ENCODE data around the gene TMEM63A. TPM values are rescaled to one million over a fixed set of nuclear protein-coding genes. Genes with fewer than 3 reads are reported as not detected.

TMEM63A gene
- polyA plus RNA-seq, 1 donor (not counting 4 experiments of a cell fraction or from before 2014, with no cell fraction given) = 16.5 TPM

DNA sequence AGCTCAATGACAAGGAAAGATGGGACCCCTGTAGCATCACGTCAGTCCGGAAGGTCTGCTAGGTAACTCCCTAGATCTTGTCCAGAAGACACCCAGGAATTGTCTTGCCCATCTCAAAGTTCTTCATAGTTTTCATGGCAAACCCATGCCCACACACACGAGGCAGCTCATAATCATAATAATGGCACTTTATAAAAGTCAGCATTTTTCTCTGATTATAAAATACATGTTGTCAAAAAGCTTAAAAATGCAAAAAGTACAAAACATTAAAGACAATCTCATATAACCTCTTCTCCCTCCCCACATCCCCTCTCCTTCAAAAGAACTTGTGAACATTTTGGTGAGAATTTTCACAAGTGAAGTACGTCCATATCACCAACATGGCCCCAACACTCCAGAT, 41.5 kb downstream of the TMEM63A start:
- Histone ChIP-seq H3K9me1 (ENCODE audit: control insufficient read depth, extremely low read depth, insufficient read depth, low read length) (no peaks in the 10 kb centered on the region), H3K9me3 (ENCODE audit: control insufficient read depth, low read depth, low read length) (no peaks in the 10 kb centered on the region), H3K36me3 (ENCODE audit: control insufficient read depth in 2 of 2, extremely low read depth in 1 of 2, insufficient read depth in 2 of 2, low read length in 2 of 2) (peaks cover 0 to under 1% of the 10 kb centered on the region in 2 experiments), H3K9ac (ENCODE audit: control insufficient read depth, extremely low read depth, insufficient read depth, low read length) (no peak overlapping the region), H3K27me3 (ENCODE audit: control insufficient read depth, extremely low read depth, insufficient read depth, low read length) (no peaks in the 10 kb centered on the region), H3K4me2 (ENCODE audit: control insufficient read depth, extremely low read depth, insufficient read depth, low read depth, low read length) (no peak overlapping the region), H3K79me2 (ENCODE audit: control insufficient read depth, insufficient read depth, low read length) (no peaks in the 10 kb centered on the region), H3K4me1 (ENCODE audit: control insufficient read depth, extremely low read depth, insufficient read depth, low read length) (no peaks in the 10 kb centered on the region), H3K4me3 (ENCODE audit: control insufficient read depth in 2 of 3, extremely low read depth in 1 of 3, insufficient read depth in 2 of 3, low read depth in 1 of 3, low read length in 3 of 3) (no peak overlapping the region), H3K27ac (ENCODE audit: control insufficient read depth, insufficient read depth, low read length) (no peak overlapping the region), H2AFZ (ENCODE audit: control insufficient read depth, low read length) (no peak overlapping the region), H4K20me1 (ENCODE audit: control insufficient read depth, extremely low read depth, insufficient read depth, low read length) (peaks cover 1% of the 10 kb centered on the region)
- TF ChIP-seq, protein P1, sequence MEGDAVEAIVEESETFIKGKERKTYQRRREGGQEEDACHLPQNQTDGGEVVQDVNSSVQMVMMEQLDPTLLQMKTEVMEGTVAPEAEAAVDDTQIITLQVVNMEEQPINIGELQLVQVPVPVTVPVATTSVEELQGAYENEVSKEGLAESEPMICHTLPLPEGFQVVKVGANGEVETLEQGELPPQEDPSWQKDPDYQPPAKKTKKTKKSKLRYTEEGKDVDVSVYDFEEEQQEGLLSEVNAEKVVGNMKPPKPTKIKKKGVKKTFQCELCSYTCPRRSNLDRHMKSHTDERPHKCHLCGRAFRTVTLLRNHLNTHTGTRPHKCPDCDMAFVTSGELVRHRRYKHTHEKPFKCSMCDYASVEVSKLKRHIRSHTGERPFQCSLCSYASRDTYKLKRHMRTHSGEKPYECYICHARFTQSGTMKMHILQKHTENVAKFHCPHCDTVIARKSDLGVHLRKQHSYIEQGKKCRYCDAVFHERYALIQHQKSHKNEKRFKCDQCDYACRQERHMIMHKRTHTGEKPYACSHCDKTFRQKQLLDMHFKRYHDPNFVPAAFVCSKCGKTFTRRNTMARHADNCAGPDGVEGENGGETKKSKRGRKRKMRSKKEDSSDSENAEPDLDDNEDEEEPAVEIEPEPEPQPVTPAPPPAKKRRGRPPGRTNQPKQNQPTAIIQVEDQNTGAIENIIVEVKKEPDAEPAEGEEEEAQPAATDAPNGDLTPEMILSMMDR (optimal IDR thresholded peaks at IDR 0.05 in 1 of 3, IDR thresholded peaks at IDR 0.05 in 1 of 3, conservative IDR thresholded peaks at IDR 0.05 in 1 of 3; ENCODE audit: extremely low read depth in 1 of 3, insufficient read depth in 2 of 3, low read length in 3 of 3) = no peak
- no peak for FAIRE-seq
- dilution Hi-C loops (cut with MboI; ENCODE audit: extremely low pct_ligation_motif_present, low sequenced_read_pairs) = no loop called here
- DNase-seq (ENCODE audit: low read depth, low spot score) = no peak

DNA sequence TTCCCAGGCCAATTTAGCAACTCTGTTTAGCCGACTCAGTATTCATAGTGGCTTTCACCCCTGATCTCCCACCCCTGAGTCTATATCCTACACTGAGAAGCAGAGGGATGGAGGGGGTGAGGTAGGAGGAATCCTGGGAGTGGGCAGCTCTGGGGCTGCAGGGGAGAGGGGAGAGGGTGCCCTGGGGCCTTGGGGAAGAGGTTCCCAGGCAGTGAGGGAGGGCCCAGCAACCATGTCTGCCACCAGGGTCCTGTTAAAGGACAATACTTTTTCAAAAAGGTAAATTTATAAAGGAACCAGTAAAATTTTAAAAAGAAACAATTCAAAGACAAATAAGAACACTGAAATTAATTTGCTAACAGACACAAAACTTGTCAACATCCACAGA, 42.0 kb downstream of the TMEM63A start:
- DNase-seq (ENCODE audit: low read depth, low spot score) = no peak
- Histone ChIP-seq H3K4me3 (ENCODE audit: control insufficient read depth in 2 of 3, extremely low read depth in 1 of 3, insufficient read depth in 2 of 3, low read depth in 1 of 3, low read length in 3 of 3) (no peak overlapping the region), H3K9me1 (ENCODE audit: control insufficient read depth, extremely low read depth, insufficient read depth, low read length) (no peaks in the 10 kb centered on the region), H3K27me3 (ENCODE audit: control insufficient read depth, extremely low read depth, insufficient read depth, low read length) (no peaks in the 10 kb centered on the region), H3K9ac (ENCODE audit: control insufficient read depth, extremely low read depth, insufficient read depth, low read length) (no peak overlapping the region), H3K27ac (ENCODE audit: control insufficient read depth, insufficient read depth, low read length) (no peak overlapping the region), H3K4me1 (ENCODE audit: control insufficient read depth, extremely low read depth, insufficient read depth, low read length) (no peaks in the 10 kb centered on the region), H2AFZ (ENCODE audit: control insufficient read depth, low read length) (no peak overlapping the region), H3K36me3 (ENCODE audit: control insufficient read depth in 2 of 2, extremely low read depth in 1 of 2, insufficient read depth in 2 of 2, low read length in 2 of 2) (no peaks in the 10 kb centered on the region), H3K9me3 (ENCODE audit: control insufficient read depth, low read depth, low read length) (no peaks in the 10 kb centered on the region), H3K79me2 (ENCODE audit: control insufficient read depth, insufficient read depth, low read length) (no peaks in the 10 kb centered on the region), H3K4me2 (ENCODE audit: control insufficient read depth, extremely low read depth, insufficient read depth, low read depth, low read length) (no peak overlapping the region), H4K20me1 (ENCODE audit: control insufficient read depth, extremely low read depth, insufficient read depth, low read length) (no peaks in the 10 kb centered on the region)
- TF ChIP-seq EZH2 (IDR thresholded peaks at IDR 0.05; ENCODE audit: low read length) = no peak
- TF ChIP-seq, protein P1 (optimal IDR thresholded peaks at IDR 0.05 in 1 of 3, IDR thresholded peaks at IDR 0.05 in 1 of 3, conservative IDR thresholded peaks at IDR 0.05 in 1 of 3; ENCODE audit: extremely low read depth in 1 of 3, insufficient read depth in 2 of 3, low read length in 3 of 3) = no peak
- dilution Hi-C loops (cut with MboI; ENCODE audit: extremely low pct_ligation_motif_present, low sequenced_read_pairs) = no loop called here
- no peak for FAIRE-seq

All from keratinocyte (primary cell).